ENCODE measurements around the gene E4F1. TPM values are rescaled to one million over a fixed set of nuclear protein-coding genes. Genes with fewer than 3 reads are reported as not detected.

Gene E4F1
- total and polyA plus RNA-seq, 4 donors, result 12.9 to 75.7 (median 19.4) TPM

GRCh38 chr16:2213817-2214718, 9.3 kb upstream of the E4F1 start:
- intact Hi-C loops (cut with DNase I), result loop anchor here in 1 of 2 donors (1.0 kb wide), 1 partner anchor 9 kb away; the partner anchor contains the start of gene E4F1
- H3K36me3 ChIP-seq (ENCODE audit: control insufficient read depth in 1 of 2, insufficient read depth in 2 of 2, low read length in 1 of 2), result no peaks in the 10 kb centered on the region
- WGBS, 2 donors, result 1% methylated on average over 61 to 98 of the region's 98 CpGs
- H3K4me3 ChIP-seq (ENCODE audit: low read length in 2 of 2), result peak overlapping the region; percentile 61 to 74
- DNase-seq, result peak in 1 of 2 donors; percentile 54
- no peak for ATAC-seq (ENCODE audit: low FRiP score)
- no peaks in the 10 kb centered on the region for H3K4me1 ChIP-seq (ENCODE audit: control insufficient read depth in 1 of 2, insufficient read depth in 2 of 2, low read length in 2 of 2)
- H3K27me3 ChIP-seq (ENCODE audit: control insufficient read depth in 1 of 2, insufficient read depth in 2 of 2, low read length in 1 of 2), result no peaks in the 10 kb centered on the region
- H3K9me3 ChIP-seq (ENCODE audit: control insufficient read depth, low read length), result no peaks in the 10 kb centered on the region
- H3K27ac ChIP-seq (ENCODE audit: low read depth in 1 of 2, low read length in 2 of 2), result peak overlapping the region; percentile 29 to 73

GRCh38 chr16:2214719-2214968, 8.7 kb upstream of the E4F1 start, which contains the start of gene PGP:
TSS of gene PGP (minus strand) at chr16:2214840. CDS start at chr16:2214777, 63 bp downstream.
- peak; percentile 97 for ATAC-seq (ENCODE audit: low FRiP score)
- Histone ChIP-seq H3K27ac (ENCODE audit: low read depth in 1 of 2, low read length in 2 of 2) (peak within 1 kb of the TSS; percentile 29 to 93), H3K36me3 (ENCODE audit: control insufficient read depth in 1 of 2, insufficient read depth in 2 of 2, low read length in 1 of 2) (no peaks in the 10 kb centered on the region), H3K4me1 (ENCODE audit: control insufficient read depth in 1 of 2, insufficient read depth in 2 of 2, low read length in 2 of 2) (no peaks in the 10 kb centered on the region), H3K4me3 (ENCODE audit: low read length in 2 of 2) (peak within 1 kb of the TSS; percentile 61 to 74), H3K27me3 (ENCODE audit: control insufficient read depth in 1 of 2, insufficient read depth in 2 of 2, low read length in 1 of 2) (no peaks in the 10 kb centered on the region), H3K9me3 (ENCODE audit: control insufficient read depth, low read length) (no peaks in the 10 kb centered on the region)
- intact Hi-C loops (cut with DNase I), result loop anchor here in 1 of 2 donors (1.0 kb wide), 1 partner anchor 9 kb away; the partner anchor contains the start of gene E4F1
- no peak for DNase-seq
- 0 to 1% methylated on average over 16 to 48 of the region's 48 CpGs for WGBS, 2 donors

GRCh38 chr16:2216330-2216729, 7.1 kb upstream of the E4F1 start:
- H3K36me3 ChIP-seq (ENCODE audit: control insufficient read depth in 1 of 2, insufficient read depth in 2 of 2, low read length in 1 of 2), result no peaks in the 10 kb centered on the region
- H3K27ac ChIP-seq (ENCODE audit: low read depth in 1 of 2, low read length in 2 of 2), result no peak overlapping the region
- H3K27me3 ChIP-seq (ENCODE audit: control insufficient read depth in 1 of 2, insufficient read depth in 2 of 2, low read length in 1 of 2), result no peaks in the 10 kb centered on the region
- H3K4me1 ChIP-seq (ENCODE audit: control insufficient read depth in 1 of 2, insufficient read depth in 2 of 2, low read length in 2 of 2), result no peaks in the 10 kb centered on the region
- 93 to 94% methylated on average over 4 of the region's 4 CpGs for WGBS, 2 donors
- DNase-seq (no peak), ATAC-seq (ENCODE audit: low FRiP score) (no peak)
- no peaks in the 10 kb centered on the region for H3K9me3 ChIP-seq (ENCODE audit: control insufficient read depth, low read length)
- H3K4me3 ChIP-seq (ENCODE audit: low read length in 2 of 2), result no peak overlapping the region
- intact Hi-C loops (cut with DNase I), result no loop called here

GRCh38 chr16:2223942-2224486, 623 bp downstream of the E4F1 start:
- Histone ChIP-seq H3K4me1 (ENCODE audit: control insufficient read depth in 1 of 2, insufficient read depth in 2 of 2, low read length in 2 of 2) (no peaks in the 10 kb centered on the region), H3K4me3 (ENCODE audit: low read length in 2 of 2) (peak overlapping the region; percentile 43 to 82), H3K9me3 (ENCODE audit: control insufficient read depth, low read length) (no peaks in the 10 kb centered on the region), H3K36me3 (ENCODE audit: control insufficient read depth in 1 of 2, insufficient read depth in 2 of 2, low read length in 1 of 2) (peaks cover 0 to under 1% of the 10 kb centered on the region in 2 donors), H3K27me3 (ENCODE audit: control insufficient read depth in 1 of 2, insufficient read depth in 2 of 2, low read length in 1 of 2) (no peaks in the 10 kb centered on the region), H3K27ac (ENCODE audit: low read depth in 1 of 2, low read length in 2 of 2) (no peak overlapping the region)
- DNase-seq, result peak in 1 of 2 donors; percentile 68
- 6 to 7% methylated on average over 15 to 22 of the region's 22 CpGs for WGBS, 2 donors
- intact Hi-C loops (cut with DNase I), result loop anchor here in 1 of 2 donors (1.0 to 2.0 kb wide), 3 partner anchors 10 to 69 kb away; partner anchors contain the start of genes ECI1, PGP and TRAF7
- peak; percentile 65 for ATAC-seq (ENCODE audit: low FRiP score)

- intact Hi-C loops (cut with DNase I), result no loop called here
- Histone ChIP-seq H3K4me1 (ENCODE audit: control insufficient read depth in 1 of 2, insufficient read depth in 2 of 2, low read length in 2 of 2) (no peaks in the 10 kb centered on the region), H3K27ac (ENCODE audit: low read depth in 1 of 2, low read length in 2 of 2) (no peak overlapping the region), H3K36me3 (ENCODE audit: control insufficient read depth in 1 of 2, insufficient read depth in 2 of 2, low read length in 1 of 2) (peaks cover 0 to 8% of the 10 kb centered on the region in 2 donors), H3K4me3 (ENCODE audit: low read length in 2 of 2) (no peak overlapping the region), H3K9me3 (ENCODE audit: control insufficient read depth, low read length) (no peaks in the 10 kb centered on the region), H3K27me3 (ENCODE audit: control insufficient read depth in 1 of 2, insufficient read depth in 2 of 2, low read length in 1 of 2) (no peaks in the 10 kb centered on the region)
- no peak for DNase-seq
- no peak for ATAC-seq (ENCODE audit: low FRiP score)
- WGBS, 2 donors, result 66 to 67% methylated on average over 9 of the region's 9 CpGs
Observed at GRCh38 chr16:2226245-2226793, 2.9 kb downstream of the E4F1 start.

- Histone ChIP-seq H3K9me3 (ENCODE audit: control insufficient read depth, low read length) (no peaks in the 10 kb centered on the region), H3K4me3 (ENCODE audit: low read length in 2 of 2) (no peak overlapping the region), H3K4me1 (ENCODE audit: control insufficient read depth in 1 of 2, insufficient read depth in 2 of 2, low read length in 2 of 2) (no peaks in the 10 kb centered on the region), H3K27me3 (ENCODE audit: control insufficient read depth in 1 of 2, insufficient read depth in 2 of 2, low read length in 1 of 2) (no peaks in the 10 kb centered on the region), H3K36me3 (ENCODE audit: control insufficient read depth in 1 of 2, insufficient read depth in 2 of 2, low read length in 1 of 2) (peaks cover 0 to 8% of the 10 kb centered on the region in 2 donors), H3K27ac (ENCODE audit: low read depth in 1 of 2, low read length in 2 of 2) (no peak overlapping the region)
- ATAC-seq (ENCODE audit: low FRiP score) (no peak), DNase-seq (no peak)
- intact Hi-C loops (cut with DNase I), result no loop called here
- 85 to 88% methylated on average over 6 of the region's 6 CpGs for WGBS, 2 donors
Observed at GRCh38 chr16:2226918-2227317, 3.5 kb downstream of the E4F1 start.

- H3K36me3 ChIP-seq (ENCODE audit: control insufficient read depth in 1 of 2, insufficient read depth in 2 of 2, low read length in 1 of 2), result peaks cover 0 to 8% of the 10 kb centered on the region in 2 donors
- H3K27ac ChIP-seq (ENCODE audit: low read depth in 1 of 2, low read length in 2 of 2), result no peak overlapping the region
- no peak for DNase-seq
- H3K27me3 ChIP-seq (ENCODE audit: control insufficient read depth in 1 of 2, insufficient read depth in 2 of 2, low read length in 1 of 2), result no peaks in the 10 kb centered on the region
- H3K4me1 ChIP-seq (ENCODE audit: control insufficient read depth in 1 of 2, insufficient read depth in 2 of 2, low read length in 2 of 2), result no peaks in the 10 kb centered on the region
- no peak for ATAC-seq (ENCODE audit: low FRiP score)
- no peak overlapping the region for H3K4me3 ChIP-seq (ENCODE audit: low read length in 2 of 2)
- WGBS, 2 donors, result 89 to 92% methylated on average over 21 to 25 of the region's 25 CpGs
- H3K9me3 ChIP-seq (ENCODE audit: control insufficient read depth, low read length), result no peaks in the 10 kb centered on the region
- intact Hi-C loops (cut with DNase I), result no loop called here
Observed at GRCh38 chr16:2228161-2228824, 4.9 kb downstream of the E4F1 start.

- Histone ChIP-seq H3K27me3 (ENCODE audit: control insufficient read depth in 1 of 2, insufficient read depth in 2 of 2, low read length in 1 of 2) (no peaks in the 10 kb centered on the region), H3K4me3 (ENCODE audit: low read length in 2 of 2) (no peak overlapping the region), H3K9me3 (ENCODE audit: control insufficient read depth, low read length) (no peaks in the 10 kb centered on the region), H3K36me3 (ENCODE audit: control insufficient read depth in 1 of 2, insufficient read depth in 2 of 2, low read length in 1 of 2) (peaks cover 0 to 9% of the 10 kb centered on the region in 2 donors), H3K4me1 (ENCODE audit: control insufficient read depth in 1 of 2, insufficient read depth in 2 of 2, low read length in 2 of 2) (no peaks in the 10 kb centered on the region), H3K27ac (ENCODE audit: low read depth in 1 of 2, low read length in 2 of 2) (no peak overlapping the region)
- ATAC-seq (ENCODE audit: low FRiP score), result no peak
- intact Hi-C loops (cut with DNase I), result no loop called here
- WGBS, 2 donors, result 89 to 91% methylated on average over 12 of the region's 12 CpGs
- no peak for DNase-seq
Observed at GRCh38 chr16:2229091-2229490, 5.7 kb downstream of the E4F1 start.

Data from aorta (tissue), 5 donors.